GM18873 (cell line): ENCODE data around the gene NPSR1.
"Not testable (repeated sequence)": the region's sequence is repeated elsewhere in the genome, so short reads cannot be mapped to it uniquely, and the experiment has no call there.

Source experiments
- ATAC-seq: cut with Tn5 transposase; IDR thresholded peaks from one replicate; pipeline ENCODE4 v1.9.1; 2021; ENCODE audit warnings: mild to moderate bottlenecking, moderate library complexity, moderate number of reproducible peaks; ENCODE audit not compliant: unreplicated experiment, low FRiP score

NPSR1 gene, protein sequence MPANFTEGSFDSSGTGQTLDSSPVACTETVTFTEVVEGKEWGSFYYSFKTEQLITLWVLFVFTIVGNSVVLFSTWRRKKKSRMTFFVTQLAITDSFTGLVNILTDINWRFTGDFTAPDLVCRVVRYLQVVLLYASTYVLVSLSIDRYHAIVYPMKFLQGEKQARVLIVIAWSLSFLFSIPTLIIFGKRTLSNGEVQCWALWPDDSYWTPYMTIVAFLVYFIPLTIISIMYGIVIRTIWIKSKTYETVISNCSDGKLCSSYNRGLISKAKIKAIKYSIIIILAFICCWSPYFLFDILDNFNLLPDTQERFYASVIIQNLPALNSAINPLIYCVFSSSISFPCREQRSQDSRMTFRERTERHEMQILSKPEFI

DNA sequence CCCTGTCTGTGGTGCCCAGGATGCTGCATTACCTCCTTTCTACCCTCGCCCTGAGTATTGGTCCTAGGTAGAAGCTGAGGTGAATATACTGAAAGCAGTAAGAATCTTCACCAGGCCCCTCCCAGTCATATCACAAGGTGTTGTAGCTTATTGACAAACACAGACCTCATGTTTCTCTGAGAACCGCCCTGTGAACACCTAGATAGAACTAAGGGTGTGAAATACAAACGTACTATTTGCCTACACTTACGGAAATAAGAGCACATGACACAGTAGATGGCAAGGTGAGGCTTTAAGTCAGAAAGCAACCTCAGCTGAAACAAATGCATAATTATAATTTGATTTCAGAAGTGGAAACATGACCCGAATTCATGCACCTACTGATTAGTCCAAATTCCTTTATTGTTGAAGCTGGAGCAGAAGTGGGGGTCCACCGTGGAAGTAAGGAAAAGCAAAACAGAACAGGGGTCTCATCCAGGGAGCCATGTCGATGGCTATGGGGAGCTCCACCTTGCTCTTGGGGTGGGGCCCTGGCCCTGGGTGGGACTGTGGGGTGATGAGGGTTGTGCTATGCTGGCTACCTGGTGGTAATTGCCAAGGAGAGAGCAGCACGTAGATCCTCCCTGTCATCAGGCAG is at the start of gene NPSR1:
TSS of gene NPSR1 (plus strand) at position 587 of the 637 bp plus-strand sequence. CDS start 195 bp downstream, outside the sequence.
- ATAC-seq: no peak

DNA sequence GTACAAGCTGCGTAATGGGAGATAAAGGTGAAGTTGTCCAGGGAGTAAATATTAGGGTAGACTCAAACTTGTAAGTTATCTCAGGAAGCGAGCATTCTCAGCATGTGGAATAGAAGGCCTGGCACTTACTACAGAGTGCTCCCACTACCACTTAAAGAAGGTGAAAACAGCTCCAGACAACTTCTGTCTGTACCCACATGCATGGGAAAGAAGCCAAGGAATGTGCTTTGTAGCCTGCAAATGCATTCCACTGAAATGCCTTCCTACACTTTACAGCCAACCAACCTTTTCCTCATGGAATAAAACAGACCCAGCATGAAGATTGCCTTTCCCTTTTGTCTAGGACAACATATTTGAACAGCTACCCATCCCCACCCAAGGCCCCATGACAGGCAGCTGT is 45.4 kb upstream of the NPSR1 start:
- ATAC-seq: no peak

DNA sequence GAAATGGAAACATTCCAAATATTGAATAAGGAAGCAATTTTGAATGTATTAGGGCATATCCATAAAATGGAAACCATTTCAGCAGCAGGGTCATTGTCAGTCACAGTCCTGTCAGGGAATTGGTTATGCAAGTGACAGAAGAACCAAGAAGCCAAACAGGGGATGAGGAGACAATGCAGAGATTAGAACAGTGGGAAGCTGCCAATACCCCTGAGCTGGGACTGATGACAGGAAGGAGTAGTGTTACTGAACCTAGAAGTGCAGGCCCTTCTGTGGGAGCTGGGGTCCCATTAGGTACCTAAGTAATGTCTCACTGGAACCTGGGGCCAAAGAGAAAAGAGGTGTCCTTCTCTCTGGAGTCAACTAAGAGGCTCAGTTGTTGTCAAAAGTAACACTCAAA is 37.6 kb upstream of the NPSR1 start:
- ATAC-seq: no peak

DNA sequence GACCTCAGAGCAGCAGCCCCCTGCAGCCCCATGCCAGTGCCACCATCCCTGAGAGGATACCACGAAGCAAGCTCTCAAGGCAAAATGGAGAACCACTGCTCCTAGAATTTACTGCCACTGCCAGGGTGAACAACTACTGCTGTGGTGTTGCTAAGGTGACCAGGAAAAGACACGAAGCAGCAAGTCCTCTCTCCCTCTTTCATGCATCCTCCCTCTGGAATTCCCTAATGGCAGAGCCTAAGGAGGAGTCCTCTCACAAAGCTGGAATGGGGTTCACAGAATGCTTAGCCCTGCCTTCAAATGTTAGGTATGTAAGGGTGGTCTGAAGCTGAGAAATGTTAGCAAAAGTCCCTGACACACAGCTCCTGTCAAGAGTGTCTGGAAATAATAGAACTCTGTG is 35.8 kb upstream of the NPSR1 start:
- no peak for ATAC-seq

DNA sequence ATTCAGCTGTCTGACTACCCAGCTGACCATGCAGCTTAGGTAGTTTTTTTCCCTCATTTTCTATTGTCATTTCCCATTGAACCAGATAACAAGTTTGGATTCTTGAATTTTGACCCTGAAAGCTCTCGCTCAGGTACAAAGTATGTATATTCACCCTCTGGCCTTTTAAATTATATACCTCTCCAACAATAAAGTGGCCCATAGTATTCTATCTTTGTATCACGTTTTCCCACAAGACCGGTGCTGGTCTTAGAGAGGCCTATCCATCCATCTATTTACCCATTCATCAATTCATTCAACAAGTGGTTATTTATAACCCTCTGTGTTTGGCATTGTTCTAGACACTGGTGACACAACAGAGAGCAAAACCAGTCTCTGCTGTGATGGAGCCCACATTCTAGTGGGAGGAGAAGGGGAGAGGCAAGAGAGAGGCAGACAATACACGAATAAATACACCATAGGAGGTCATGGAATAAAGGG is 35.2 kb upstream of the NPSR1 start:
- ATAC-seq: no peak

DNA sequence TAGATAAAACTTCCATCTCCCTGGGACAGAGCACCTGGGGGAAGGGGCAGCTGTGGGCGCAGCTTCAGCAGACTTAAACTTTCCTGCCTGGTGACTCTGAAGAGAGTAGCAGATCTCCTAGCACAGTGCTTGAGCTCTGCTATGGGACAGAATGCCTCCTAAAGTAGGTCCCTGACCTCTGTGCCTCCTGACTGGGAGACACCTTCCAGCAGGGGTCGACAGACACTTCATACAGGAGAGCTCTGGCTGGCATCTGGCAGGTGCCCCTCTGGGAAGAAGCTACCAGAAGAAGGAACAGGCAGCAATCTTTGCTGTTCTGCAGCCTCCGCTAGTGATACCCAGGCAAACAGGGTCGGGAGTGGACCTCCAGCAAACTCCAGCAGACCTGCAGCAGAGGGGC is 29.4 kb upstream of the NPSR1 start:
- ATAC-seq: not testable (repeated sequence)

DNA sequence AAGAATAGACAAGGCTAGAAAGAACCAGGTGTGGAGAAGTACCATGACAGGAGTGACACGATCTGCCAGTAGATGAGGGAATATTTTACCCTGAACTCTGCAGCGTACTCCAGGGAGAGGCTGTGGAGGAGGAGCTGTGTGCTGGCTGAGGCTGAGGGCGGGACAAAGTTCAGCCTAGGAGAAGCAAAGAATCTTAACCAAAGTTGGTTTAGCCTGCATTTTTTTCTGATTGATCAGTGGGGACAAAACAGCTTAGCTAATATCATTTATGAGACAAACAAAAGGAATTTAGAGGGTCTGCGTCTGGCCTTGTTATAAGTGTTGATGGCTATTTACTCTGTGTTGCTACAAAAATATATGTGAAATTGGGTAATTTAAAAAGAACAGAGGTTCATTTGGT is 5.2 kb upstream of the NPSR1 start:
- no peak for ATAC-seq

DNA sequence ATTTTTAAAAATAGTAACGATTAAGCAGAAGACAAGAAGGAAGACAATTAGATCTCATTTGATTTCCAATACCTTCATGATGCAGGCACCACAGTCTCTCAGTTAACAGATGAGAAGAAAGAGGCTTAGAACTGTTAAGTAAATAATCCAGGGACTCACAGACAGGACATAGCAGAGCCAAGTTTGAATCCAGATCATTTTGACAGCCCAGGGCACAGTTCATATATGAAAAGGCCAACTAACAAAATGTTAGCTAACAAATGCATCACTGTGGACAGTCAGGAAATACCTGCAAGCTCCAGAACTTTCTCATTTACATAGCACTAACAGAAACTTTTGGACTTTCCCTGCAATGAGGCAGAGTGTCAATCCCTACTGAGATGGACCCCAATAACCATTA is 4.2 kb upstream of the NPSR1 start:
- ATAC-seq: no peak

DNA sequence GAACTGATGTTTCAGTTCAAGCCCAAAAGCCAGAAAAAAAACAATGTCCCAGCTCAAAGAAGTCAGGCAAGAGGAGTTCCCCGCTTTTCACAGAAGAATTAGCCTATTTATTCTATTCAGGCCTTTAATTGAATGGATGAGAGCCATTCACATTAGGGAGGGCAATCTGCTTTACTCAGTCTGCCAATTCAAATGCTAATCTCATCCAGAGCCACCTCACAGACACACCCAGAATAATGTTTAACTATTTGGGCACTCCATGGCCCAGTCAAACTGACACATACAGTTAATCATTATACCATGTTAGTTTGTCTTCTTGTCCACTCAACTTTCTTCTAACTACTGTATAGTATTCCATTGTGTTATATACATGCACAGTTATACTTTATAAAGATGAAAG is 2.6 kb upstream of the NPSR1 start:
- no peak for ATAC-seq

DNA sequence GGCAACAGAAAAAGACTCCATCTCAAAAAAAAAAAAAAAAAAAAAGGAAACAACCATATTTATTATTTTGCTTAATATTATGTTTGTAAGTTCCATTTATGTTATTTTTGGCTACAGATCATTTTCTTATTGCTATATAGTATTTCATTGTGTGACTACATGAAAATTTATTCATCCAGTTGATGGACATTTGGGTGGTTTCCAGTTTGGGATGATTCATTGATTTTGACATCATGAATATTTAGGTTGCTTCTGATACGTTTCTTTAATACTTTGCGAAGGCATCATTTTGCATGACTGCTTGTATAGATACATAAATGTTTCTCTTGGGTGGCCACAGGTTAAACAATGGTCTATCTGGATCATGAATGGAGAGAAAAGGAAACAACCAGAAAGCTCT is 2.0 kb upstream of the NPSR1 start:
- no peak for ATAC-seq

DNA sequence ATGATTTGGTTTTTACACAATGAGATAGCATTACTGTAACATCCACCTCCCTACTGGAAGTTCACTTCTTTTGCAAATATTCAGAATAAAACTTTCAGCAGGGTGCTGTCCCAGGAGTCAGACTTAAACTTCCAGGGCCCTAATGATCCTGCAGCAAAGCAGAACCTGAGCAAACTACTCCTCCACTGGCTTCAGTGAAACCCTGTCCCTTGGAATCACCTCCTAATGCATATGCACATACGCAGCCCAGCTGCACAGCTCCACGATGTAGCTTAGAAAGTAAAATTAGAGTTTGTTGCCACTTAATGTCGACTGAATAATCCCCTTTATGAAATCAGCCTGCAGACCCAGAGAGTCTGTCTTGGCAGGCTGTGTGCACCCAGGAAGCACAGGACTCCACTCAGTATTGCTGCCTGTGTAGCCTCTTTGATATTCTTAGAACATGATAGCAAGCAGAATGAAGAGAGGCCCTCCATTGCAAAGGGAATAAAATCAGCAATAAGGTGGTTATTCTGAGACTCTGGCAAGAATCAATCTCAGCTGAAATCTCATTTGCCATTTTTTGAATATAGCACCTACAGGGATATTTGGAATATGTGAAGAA is 1.6 kb downstream of the NPSR1 start:
- no peak for ATAC-seq

DNA sequence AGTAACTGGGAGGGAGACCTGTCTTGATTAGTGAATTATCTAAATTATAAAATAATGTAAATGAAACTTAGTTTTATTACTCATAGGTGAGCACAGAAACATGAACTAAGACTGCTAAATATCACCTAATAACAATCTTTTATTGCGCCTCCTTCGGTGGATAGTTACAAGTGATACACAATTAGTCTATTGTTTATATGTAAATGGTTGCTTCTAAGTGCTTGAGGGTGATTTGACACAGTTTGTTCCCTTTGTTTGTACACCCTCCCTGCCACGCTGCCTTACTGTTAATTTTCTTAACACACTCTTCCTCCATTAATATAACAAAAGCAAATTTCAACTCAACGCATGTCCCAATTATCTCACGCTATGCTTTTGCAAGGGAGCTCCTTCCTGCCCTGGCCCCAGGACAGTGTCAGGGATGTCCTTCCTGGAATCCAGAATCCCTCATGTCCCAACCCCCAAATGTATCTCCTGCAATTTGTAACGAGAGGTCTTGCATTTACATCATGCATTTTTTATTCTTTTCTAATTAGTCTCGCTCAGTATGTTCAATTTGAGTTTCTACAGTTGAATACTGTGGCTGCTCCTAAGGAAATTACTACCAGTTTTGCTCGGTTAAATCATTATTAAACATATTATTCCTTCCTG is 4.2 kb downstream of the NPSR1 start:
- ATAC-seq: no peak

DNA sequence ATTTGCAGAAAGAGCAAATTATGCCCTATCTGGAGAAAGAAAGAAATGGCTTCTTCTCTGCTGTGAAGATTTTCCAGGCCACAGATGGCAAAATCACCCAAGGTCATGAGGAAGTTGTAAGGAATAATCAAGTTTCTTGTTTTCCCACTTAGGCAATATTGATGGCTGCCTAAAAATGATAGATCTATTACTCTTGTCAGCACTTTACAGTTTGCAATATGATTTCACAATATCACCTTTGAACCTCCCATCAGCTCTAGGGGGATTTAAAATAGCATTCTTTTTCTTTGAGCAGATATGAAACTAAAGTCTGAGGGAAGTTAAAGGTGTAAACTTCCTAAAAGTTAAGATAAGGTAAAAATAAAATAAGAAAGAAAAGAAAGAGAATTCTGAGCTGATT is 6.7 kb downstream of the NPSR1 start:
- no peak for ATAC-seq

DNA sequence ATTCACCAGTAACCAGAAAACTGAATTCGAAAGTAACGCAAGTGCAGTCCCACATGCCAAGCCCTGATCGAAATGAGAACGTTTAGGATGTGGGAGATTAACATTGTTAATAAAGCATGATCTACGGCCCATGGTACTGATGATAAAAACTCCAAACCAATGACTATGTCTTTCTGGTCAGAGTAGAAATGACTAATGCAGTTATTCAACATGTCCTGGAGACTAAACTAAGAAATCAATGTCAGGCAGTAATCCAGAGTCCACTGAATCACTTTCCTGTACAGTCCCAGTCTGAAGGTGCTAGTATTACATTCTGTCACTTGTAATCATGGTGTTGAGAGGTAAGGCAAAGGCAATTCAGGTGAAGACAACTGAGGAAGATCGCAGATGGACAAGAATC is 14.4 kb downstream of the NPSR1 start:
- ATAC-seq: no peak

DNA sequence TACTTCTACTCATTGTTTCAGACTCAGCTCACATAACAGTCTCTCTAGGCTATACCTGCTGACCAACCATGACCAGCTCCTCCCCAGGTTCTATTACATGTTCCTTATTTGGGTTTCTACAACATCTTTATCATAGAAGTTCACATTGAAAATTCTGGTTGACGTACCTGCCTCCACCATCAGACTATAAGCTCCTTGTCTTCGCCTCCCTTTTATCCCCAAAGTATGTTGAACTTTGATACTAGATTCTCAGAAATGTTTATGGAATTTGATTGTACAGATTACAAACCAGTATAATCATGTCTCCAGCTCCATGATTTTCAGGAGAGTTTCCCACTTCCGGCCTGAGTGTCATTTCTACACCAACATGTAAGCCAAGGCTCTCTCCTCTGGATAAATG is 15.0 kb downstream of the NPSR1 start:
- no peak for ATAC-seq

DNA sequence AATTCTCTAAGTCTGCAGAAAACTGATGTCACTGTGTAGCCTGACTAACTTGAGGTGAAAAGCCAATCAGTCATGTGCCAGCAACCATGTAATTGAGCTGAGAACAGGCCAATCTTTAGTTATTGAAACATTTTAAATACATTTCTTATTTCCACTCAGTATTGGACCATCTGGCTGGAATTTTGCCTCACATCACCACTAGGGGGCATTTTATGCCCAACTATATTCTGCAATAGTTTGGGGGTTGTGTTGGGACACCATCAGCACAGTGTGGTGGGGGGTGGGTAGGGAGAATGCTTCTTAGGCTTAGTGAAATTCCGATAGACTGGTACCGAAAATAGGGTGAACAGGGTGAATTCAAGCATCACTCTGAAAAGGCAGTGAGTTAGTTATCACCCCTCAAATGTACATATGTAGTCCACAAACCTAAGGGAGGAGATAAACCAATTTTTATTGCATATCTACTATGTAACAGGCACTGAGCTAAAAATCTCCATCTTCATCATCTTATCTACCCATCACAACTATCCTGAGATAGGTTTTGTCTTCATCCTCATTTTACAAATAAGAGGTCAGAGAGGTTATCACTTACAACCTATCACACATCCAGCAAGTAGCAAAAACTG is 17.8 kb downstream of the NPSR1 start:
- ATAC-seq: no peak

DNA sequence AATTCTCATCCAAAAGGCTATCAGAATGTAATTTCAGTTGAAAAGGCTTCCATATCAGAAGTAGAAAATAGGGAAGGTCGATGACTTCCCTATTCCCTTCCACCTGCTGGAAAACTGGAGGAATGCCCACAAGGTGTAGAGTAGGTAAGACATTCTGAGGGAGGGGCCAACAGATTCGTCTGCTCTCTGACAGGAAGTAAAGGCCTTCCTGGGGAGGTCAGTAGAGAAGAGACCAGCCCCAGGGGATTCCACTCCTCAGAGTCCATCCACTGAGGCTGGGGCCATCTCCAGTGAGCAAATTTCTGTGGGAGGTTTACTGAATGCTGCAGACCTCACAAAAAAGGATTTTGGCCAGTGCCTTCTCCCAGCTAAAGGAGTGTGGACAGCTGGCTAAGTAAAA is 19.5 kb downstream of the NPSR1 start:
- no peak for ATAC-seq

DNA sequence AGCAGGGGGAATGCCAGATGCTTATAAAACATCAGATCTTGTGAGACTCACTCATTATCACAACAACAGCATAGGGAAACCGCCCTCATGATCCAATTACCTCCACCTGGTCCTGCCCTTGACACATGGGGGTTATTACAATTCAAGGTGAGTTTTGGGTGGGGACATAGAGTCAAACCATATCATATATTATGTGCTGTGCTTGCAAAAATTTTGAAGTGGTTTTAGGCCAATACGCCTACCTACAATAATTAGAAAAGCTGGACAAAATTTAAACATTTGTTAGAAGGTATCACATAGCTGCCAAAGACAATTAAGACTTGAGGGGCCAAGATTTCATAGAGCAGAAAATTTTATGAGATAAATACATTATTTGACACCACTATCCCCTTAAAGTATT is 29.5 kb downstream of the NPSR1 start:
- no peak for ATAC-seq

DNA sequence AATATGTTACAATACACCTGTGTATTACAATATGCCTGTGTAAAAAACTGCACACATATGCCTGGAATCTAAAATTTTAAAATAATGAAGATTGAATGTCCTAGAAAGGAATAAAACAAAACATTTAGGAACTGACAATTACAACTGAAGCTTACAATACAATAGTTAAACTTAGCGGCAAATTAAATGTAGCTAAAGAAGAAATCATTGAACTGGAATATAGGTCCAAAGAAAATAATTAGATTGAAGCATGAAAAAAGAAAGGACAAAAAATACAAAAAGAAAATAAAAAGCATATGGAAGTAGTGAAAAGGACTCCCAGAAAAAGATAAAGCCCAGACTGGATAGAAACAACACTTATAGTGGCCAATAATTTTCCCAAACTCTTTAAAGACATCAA is 38.4 kb downstream of the NPSR1 start:
- no peak for ATAC-seq

DNA sequence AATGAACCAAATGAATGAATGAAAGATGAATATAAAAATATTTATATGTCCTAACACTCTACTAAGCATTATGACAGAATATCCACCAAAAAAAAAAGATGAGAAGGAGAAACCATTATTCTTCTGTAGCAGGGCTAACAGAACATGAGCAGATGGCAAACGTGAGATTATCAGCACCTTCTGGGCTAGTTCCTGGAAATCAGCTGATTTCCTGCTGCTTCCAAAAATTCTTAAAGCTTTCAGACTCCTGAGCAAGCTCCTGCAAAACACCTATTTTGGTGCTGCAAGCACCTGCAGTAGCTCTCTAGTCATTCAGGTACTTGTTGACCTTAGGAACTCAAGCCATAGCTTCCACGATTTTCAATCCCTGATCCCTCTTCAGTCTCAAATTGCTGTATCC is 51.8 kb downstream of the NPSR1 start:
- ATAC-seq: no peak

DNA sequence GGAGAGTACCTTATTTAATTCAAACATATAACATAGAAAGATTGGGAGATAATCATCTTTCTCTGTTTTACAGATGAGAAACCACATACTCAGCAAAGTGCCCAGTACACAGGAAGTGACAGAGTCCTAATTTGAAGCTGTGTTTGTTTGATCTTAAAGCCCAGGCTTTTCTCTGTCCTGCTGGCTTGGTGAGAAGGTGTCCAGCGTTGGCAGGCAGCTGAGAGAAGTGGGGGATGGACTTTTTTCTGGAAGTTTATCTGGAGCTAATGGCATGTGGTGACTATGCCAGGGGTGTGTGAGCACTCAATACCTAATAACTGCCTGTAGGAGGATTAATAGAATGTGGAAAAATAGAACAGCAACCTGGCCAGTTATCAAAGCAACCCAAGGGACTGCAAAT is 60.8 kb downstream of the NPSR1 start:
- no peak for ATAC-seq
